IMR-90 (cell line): ENCODE results near the gene ADAP1. TPM values are rescaled to one million over a fixed set of nuclear protein-coding genes. Genes with fewer than 3 reads are reported as not detected.

Experiments used
- MAZ ChIP-seq: IDR thresholded peaks from 2 replicates; pipeline ENCODE4 v1.6.1; 2012; ENCODE audit warnings: low read depth, mild to moderate bottlenecking, low read length, improper control_type of control experiment, moderate library complexity, borderline replicate concordance
- polyA plus RNA-seq, 3 experiments: library from polyadenylated mRNA; depleted of rRNA; stranded (reverse); fragments of >200 nt; gene quantifications; 2 replicates each; pipeline ENCODE4 v1.2.3, GENCODE V29; 2012; ENCODE audit warnings: low replicate concordance in 1 of 3
- total RNA-seq: library from RNA; depleted of rRNA; stranded (reverse); fragments of >200 nt; gene quantifications from 2 replicates; pipeline ENCODE4 v1.2.3, GENCODE V29; 2012
- TF ChIP-seq, protein P1 (sequence below): fragments of 150-350 bp; IDR thresholded peaks from 2 replicates; pipeline ENCODE4 v1.6.1; 2017; ENCODE audit warnings: mild to moderate bottlenecking, antibody characterized with exemption, low read length, low read depth

Gene ADAP1
- total and polyA plus RNA-seq, 2 of the 4 experiments (the other 2 are of a cell fraction), result 1.4 to 2.0 TPM

DNA sequence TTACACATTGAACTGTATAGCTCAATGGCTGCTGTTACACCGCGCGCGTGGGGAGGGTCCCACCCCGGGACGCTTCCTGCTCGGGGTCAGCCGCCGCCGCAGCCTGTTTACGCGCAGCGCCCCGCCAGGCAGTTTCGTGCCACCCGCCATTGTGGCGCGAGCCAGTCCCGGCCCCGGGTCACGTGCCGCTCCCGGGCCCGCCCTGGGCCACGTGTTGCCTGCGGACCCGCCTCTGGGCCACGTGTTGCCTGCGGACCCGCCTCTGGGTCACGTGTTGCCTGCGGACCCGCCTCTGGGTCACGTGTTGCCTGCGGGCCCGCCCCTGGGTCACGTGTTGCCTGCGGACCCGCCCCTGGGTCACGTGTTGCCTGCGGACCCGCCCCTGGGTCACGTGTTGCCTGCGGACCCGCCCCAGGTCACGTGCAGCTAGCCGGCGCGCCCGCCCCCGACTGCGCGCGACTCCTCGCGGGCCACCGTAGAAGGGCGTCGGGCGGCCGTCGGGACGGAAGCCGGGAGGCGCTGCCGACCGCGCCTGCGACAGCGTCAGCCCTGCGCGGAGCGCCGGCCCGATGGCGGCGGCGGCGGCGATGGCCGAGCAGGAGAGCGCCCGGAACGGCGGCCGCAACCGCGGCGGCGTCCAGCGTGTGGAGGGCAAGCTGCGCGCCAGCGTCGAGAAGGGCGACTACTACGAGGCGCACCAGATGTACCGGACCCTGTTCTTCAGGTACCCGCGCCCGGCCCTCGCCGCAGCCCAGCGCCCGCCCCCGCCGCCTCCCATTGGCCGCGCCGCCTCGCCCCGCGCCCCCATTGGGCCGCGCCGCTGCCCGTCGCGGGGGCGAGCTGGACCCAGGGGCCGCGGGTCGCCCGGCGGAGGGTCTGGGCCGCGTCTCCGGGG lies 78.2 kb downstream of the ADAP1 start, which contains the start of gene GET4 (continued):
- TF ChIP-seq, protein P1, sequence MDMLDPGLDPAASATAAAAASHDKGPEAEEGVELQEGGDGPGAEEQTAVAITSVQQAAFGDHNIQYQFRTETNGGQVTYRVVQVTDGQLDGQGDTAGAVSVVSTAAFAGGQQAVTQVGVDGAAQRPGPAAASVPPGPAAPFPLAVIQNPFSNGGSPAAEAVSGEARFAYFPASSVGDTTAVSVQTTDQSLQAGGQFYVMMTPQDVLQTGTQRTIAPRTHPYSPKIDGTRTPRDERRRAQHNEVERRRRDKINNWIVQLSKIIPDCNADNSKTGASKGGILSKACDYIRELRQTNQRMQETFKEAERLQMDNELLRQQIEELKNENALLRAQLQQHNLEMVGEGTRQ, result peak; percentile 98
- peak; percentile 81; the same call in 1 of the 2 replicates for TF ChIP-seq MAZ
